GM19395 (cell line): Measurements from ENCODE around the gene GDAP2.

ENCODE experiments used
- ATAC-seq: cut with Tn5 transposase; IDR thresholded peaks from one replicate; pipeline ENCODE4 v1.9.1; 2021; ENCODE audit warnings: mild to moderate bottlenecking, moderate library complexity; ENCODE audit not compliant: unreplicated experiment

GDAP2 gene

DNA sequence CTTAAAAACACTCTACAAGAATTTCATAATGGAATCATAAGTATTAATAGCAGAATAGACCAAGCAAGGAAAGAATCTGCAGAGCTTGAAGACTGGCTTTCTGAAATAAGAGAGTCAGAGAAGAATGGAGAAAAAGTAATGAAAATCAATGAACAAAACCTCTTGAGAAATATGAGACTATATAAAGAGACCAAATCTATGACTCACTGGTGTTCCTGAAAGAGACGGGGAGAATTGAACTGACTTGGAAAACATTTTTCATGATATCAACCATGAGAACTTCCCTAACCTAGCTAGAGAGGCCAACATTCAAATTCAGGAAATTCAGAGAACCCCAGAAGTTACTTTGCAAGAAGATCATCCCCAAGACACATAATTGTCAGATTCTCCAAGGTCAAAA lies 85.6 kb downstream of the GDAP2 start:
- ATAC-seq, result no peak

DNA sequence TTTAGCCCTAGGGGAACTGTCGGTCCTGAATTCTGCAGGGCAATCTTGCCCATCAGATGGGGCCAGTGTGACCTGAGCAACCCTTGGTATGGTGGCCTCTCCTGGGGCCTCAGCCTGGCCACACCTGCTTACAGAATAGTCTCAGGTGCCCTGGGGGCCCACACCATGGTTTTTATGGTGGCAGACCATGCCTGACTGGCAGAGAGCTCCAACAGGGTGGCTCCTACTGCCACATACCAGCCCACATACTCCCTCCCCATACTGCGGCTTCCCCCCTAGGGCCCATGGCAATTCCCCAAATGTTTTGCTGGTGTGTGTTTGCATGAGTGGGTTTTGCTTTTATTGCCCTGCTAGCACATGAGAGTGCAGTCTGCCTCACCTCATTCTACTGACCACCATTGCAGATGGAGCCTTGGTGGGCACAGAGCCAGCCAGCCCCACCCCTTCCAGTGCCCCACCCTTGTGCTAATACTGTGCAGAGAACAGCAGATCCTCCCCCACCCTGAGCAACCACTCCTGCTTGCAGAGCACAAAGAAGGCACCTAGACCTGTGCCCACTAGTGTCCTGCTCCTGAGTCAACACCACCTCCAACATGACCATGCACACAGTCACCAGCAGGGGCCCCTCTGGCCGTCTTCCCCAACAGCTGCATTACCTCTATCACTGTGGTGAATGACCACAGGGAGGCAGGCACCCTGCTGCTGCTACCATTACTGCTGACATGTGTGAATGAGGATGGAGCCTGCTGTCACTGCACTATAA lies 86.8 kb downstream of the GDAP2 start:
- no peak for ATAC-seq

DNA sequence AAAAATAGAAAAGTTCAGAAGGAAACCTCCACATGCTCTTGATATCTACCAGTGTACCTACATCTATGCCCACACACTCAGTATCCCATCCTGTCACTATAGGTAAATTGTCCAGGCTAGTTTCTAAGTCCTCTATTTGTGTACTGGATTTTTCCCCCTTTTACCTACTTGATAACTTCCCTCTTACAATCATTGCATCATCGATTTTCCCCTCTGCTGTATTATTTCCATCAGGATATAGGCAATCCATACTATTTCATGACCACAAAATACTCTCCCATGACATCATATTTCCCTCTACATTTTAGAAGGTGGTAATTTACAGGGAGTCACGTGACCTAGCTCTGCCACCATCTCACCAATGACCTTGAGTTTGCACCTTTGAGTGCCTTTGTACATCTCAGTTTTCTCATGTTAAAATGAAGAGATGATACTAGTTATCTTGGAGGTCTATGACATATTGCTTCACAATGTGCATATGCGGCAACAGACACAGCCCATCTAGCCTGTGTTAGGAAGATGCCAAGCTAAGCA lies 88.2 kb downstream of the GDAP2 start:
- no peak for ATAC-seq

DNA sequence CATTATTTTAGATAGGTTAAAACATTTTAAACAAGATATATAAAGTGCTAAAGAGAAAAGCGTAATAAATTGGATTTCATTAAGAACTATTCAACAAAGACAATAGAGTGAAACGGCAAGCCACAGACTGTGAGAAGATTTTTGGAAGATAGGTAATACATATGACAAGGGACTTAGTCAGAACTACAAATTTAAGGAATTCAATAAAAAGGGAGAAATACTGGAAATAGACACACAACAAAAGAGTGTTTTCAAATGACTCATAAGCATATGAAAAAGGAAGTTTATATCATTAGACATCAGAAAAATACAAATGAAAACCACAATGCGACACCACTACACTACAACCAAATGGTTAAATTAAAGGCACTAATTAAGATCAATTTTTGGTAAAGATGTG lies 90.5 kb downstream of the GDAP2 start:
- no peak for ATAC-seq

DNA sequence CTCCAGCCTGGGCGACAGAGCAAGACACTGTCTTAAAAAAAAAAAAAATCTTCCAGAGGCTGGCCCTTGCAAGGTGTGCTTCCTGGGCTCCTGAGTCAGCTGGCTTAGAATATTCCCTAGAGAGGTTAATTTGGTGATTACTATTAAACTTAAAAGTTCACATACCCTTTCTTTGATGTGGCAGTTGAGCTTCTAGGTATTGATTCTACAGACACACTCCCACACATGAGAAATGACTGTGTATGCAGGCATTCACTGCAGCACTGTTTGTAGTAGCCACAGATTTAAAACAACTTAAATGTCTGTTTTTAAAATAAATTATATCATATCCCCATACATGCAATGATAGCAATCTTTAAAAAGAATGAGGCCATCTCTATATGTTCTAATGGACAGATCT lies 93.4 kb downstream of the GDAP2 start:
- no peak for ATAC-seq

DNA sequence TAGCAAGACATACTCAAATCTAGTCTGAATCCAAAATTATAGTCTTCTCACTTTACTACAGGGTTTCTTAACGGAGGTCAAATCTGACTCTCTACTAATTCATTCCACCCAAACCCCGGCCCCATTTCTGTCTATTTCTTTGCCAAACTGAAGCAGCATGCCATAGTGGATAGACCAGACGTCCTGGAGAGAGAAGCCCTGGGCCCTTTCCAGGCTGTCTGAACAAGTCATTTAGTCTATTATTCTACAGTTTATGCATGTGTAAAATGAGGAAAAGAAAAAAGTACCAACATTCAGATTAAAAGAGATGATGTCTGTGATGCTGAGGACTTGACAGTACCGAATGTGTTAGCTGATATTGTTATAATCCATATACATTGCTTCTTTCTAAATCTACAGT lies 95.0 kb downstream of the GDAP2 start:
- ATAC-seq, result no peak

DNA sequence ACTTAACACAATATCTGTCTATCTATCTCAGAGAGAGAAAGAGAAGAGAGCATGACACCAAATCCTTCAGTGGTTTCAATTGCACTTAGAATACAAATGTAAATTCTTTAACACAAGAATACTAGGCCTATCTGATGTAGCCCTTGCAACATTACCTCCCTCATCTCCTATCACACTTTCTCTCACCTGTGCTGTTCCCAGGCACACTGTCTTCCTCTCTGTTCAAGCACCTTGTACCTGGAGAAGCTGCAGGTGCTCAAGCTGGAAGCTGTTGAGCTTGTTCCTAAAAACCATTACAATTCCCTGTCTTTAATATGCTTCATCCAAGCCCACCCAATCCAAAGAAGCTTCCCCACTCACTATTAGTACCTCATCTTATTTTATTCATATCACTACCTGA lies 97.0 kb downstream of the GDAP2 start:
- no peak for ATAC-seq

DNA sequence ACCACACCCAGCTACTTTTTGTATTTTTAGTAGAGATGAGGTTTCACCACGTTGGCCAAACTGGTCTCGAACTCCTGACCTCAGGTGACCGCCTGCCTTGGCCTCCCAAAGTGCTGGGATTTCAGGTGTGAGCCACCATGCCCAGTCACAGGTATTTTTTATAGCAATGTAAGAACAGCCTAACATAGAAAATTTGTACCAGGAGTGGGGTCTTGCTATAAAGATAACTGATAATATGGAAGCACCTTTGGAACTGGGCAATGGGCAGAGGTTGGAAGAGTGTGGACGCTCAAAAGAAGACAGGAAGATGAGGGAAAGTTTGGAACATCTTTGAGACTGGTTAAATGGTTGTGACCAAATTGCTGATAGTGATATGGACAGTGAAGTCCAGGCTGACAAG lies 99.2 kb downstream of the GDAP2 start:
- ATAC-seq, result no peak

DNA sequence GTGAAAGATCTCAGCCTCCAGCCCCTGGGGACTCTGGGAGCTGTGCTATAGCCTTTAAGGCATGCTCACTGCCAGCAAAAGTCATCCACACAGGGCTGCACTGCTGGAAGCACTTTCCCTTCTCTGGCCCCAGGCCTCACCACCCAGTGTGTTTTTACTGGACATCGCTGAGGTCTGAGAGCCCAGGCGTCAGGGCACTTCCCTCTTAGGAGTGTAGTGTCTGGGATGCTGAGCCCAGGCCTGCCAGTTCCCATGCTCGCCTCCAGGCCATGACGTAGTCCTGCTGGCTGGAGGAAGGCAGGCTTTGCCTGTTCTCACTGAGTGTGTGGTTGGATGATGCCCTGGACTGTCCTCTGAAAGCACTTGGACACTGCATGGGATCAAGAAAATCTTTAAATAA lies 101.2 kb downstream of the GDAP2 start:
- ATAC-seq, result no peak

DNA sequence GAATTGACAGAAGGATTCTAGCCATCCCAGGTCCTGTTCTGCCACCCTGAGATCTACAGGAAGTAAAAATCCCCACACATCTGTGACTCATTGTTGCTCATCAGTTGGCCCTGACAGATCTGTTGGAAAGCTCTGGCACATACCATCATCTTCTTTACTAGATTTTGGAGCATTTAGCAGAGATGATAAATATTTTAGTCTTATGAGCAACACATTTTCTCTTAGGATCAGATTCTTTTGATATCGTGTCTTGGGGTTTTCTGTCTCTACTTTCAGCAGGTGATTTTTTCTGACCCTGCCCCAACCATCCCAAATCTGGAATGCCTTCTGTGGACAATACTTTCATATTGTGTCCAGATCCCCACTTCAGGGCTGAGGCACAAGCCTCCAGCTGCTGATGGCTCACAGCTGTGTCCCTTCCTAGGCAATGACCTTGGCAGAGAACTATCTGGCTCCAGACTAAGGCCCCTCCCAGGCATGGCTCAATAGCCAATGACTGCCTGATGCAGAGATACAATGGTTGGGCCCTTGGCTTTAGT lies 102.8 kb downstream of the GDAP2 start:
- ATAC-seq, result no peak

DNA sequence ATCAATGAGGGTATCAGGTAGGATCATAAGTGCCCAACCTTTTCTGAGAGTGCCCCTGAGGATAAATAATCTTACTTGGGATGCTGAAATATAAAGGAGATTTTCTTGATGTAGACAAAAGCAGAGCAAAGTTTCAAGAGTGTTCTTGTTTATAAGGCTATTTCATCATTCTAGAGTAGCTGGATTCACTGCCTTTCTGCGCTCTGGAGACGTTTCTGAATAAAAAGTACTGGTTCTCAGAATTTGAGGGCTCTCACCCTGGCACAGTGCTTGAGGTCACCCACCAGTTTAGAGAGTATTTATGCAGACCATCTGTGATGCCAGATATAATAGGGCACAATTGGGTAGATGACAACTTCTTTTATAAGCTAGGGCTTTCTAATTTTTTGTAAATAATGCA lies 103.3 kb downstream of the GDAP2 start:
- no peak for ATAC-seq

DNA sequence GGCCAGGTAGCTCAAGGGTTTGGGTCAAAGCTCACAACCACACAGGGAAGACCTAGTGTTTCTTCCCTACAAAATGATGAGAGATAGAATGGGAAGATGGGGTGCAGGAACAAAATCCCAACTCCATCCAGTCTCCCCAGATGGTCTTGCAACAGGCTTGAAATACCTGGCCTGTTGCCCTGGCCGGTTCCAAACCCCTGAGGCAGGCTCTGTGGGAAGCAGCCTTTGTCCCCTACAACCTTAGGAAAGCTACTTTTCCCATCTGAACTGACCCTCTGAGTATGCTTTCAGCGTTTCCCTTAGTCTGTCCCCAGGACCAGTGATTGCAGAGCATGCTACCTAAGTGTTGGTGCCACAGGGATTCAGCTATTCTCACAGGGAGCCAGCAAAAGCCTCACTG lies 104.0 kb downstream of the GDAP2 start:
- no peak for ATAC-seq

DNA sequence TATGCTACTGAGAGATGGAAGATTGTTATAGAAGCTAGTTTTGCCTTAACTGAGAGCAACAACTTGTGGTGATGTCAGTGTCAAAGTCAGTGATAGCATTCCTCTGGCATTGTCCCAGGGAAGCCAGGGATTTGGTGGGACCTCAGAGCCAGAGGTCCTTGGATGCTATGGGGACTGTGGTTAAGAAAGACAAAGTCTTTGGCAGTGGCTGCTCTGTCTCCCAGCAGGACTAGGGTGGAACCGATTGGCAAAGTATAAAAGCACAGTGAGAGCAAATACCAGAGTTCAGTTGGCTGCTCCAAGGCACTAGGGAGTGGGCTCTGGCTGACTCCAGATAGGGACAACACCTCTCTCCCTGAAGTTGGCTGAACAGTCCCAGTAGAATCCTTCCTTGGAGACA lies 104.8 kb downstream of the GDAP2 start:
- no peak for ATAC-seq

DNA sequence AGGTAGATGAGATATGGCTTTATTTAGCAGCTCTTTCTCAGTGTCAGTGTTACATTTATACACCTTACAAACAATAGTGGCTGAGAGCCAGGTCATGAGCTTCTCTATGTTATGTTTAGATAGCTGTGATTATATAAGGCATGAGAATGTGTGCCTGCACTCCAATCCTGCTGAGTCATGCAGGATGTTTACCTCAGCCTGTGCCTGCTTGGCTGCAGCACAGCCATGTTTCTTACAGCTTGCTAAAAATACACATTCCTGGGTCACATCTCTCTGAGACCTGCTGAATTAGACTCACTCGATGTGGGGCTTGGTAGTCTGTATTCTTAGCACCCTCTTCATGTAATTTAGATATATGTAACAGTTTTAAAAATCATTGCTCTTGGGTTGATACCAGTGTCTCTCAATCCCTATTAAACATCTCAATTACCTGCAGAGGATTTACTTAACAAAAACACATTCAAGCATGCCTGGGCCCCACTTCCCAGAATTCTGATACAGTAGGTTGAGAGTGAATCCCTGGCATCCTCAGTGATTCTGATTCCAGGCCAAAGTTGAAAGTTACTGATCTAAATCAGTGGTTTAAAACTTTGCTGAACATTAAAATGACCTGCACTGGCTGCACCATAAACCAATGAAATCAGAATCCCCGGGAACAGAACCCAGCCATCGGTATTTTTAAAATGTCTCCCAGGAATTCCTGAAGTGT lies 107.5 kb downstream of the GDAP2 start:
- ATAC-seq, result no peak

DNA sequence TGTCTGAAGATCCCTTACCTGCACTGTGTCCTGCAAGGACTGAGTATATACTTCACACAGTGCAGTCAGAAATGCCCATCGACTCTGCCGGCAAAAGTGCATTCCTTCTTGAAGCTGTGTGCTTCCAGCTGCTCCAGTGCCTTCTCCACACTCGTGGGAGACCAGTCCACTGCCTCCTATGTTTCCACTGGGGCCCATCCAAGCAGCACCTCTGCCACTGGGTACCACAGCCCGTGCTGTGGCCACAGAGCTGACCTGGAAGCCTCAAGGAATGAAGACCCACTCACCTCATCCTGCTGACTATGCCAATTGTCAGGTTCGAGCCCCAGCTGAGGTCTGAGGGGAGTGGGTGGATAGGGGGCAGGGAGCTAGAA lies 108.1 kb downstream of the GDAP2 start:
- no peak for ATAC-seq

DNA sequence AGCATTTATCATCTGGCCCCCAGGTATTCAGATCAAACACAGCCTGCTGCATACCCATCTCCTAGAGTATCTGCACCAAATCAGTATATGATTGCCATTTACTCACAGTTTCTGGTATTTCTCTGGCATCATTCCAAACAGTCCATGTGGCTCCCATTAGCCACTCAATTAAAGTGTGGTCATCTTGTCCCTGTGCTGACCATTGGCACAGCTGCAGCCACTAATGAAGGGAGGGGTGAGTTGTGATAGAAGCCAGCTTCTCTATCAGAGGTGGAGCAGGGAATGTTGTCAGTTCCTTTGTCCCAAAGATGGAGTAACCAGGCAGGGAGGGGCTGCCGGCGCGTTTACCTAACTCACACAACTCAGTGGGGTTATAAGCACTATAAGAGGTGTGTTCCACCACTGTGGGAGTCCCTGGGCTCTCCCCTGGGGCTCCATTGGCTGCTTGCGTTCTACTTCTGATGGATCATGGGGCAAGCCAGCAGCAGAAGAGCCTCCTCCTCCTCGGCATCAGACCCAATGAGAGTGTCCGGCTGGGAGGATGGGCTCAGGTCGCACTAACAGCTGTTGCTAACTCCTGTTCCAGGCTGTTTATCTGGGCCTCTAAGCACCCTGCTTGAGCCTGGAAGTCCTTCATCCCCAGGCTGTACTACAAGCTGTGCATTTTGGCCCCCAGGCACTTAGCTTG lies 108.6 kb downstream of the GDAP2 start:
- ATAC-seq, result no peak

DNA sequence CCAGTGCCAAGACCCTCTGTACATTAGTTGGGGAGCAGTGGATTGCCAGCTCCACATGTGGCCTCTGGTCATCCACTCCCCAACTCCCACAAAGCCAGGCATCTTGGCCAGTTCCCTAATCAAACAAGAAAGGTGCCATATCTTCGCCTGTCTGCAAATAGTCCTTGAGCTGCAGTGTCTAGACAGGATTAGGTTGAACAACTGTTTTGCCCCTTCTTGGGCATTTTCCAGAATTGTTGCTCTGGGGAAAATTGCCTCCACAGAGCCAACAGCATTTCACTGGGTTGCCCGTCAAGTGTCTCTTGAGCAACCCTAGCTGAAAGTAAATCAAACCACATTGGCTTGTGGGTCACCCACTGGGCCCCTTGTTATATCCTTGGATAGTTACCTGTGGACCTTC lies 109.3 kb downstream of the GDAP2 start:
- no peak for ATAC-seq

DNA sequence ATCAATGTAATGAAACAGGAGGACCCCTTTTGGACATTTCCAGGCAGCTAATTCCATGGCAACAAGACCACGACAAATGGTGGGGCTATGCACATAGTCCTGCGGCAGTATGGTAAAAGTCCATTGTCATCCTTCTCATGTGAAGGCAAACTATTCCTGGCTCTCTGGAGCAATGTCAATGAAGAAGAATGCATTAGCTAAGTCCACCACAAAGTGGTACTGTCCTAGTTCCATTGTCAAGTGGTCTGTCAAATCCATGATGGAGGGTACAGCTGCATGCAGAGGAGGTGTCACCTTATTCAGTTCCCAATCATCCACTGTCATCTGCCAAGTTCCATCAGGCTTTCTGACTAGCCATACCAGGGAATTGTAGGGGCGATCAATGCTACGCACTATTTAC lies 110.1 kb downstream of the GDAP2 start:
- ATAC-seq, result no peak

DNA sequence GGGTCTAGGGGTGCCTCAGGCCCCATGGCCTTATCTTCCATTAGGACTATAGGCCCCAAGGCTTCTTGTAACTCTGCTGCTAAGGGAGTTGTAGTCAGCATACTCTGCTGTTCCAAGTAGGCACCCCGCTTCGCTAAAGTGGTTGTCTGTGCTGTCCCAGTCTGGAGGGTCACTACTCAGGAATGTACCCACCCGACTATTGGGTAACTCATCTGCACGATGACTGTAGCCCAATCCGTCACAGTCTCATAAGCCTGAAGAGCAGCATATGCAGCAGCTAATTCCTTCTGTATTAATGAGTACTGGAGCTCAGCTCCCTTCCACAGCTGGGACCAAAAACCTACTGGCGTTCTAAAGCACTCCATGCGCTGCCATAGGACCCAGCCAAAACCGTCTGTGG lies 111.0 kb downstream of the GDAP2 start:
- ATAC-seq, result no peak

DNA sequence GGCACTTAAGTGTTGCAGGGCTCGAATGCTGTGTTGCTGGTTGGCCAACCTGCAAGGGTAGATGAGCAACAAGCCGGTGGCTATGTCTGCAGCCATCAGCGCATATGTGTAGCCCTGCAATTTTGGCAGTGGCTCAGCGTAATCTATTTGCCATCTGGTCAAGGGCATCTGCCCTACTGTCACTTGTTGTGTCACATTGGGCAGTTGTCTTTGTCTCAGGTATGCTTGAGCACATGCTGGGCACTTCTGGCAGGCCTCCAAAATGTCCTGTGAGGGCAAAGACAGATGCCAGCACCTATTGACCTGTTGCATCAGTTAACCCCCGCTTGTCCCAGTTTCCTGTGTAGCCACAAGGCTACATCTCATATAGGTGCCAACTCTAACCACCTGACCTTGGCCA lies 111.8 kb downstream of the GDAP2 start:
- no peak for ATAC-seq

DNA sequence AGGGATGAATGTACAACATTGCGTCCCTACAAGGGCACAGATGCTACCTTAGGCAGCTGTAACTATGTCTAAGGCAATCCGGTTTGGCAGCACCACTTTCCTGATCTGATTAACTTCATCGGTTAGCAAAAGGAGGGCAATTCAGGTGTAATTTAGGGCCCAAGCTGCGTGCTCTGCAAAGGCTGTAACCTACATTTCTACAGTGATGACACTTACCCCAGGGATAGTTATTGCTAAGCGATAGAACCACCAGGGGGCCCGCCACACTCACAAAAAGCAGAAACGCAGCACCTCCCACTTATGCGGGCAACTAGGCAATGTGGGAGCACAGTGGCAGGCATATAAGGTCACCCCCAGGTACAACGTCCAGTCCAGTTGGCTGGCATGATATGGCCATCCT lies 113.5 kb downstream of the GDAP2 start:
- ATAC-seq, result no peak
